Measurements from ENCODE around the gene OR2W3. TPM values are rescaled to one million over a fixed set of nuclear protein-coding genes. Genes with fewer than 3 reads are reported as not detected.

Gene OR2W3
- total RNA-seq = not detected in 2 replicates

DNA sequence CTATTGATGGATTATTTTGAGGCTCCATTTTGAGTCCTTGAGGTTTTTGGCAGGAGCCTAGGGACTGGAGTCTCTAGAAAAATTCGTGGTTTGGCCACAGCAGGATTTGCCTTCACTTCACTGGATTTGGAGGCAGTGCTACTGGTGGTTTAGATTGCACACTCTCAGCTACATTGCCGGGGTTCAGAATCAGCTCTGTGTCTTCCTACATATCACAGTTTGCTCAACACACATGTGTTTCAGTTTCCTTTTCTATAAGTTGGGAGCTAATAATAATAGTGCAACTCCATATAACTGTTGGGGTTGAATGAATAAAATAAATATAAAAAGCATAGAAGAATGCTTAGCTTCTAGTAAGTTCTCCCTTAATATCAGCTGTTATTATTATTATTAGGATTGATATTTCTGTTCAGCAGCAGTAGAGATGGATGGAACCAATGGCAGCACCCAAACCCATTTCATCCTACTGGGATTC lies at the start of gene OR2W3:
TSS of gene OR2W3 (plus strand) at position 425 of the 475 bp plus-strand sequence. CDS start at position 425, 0 bp downstream.

DNA sequence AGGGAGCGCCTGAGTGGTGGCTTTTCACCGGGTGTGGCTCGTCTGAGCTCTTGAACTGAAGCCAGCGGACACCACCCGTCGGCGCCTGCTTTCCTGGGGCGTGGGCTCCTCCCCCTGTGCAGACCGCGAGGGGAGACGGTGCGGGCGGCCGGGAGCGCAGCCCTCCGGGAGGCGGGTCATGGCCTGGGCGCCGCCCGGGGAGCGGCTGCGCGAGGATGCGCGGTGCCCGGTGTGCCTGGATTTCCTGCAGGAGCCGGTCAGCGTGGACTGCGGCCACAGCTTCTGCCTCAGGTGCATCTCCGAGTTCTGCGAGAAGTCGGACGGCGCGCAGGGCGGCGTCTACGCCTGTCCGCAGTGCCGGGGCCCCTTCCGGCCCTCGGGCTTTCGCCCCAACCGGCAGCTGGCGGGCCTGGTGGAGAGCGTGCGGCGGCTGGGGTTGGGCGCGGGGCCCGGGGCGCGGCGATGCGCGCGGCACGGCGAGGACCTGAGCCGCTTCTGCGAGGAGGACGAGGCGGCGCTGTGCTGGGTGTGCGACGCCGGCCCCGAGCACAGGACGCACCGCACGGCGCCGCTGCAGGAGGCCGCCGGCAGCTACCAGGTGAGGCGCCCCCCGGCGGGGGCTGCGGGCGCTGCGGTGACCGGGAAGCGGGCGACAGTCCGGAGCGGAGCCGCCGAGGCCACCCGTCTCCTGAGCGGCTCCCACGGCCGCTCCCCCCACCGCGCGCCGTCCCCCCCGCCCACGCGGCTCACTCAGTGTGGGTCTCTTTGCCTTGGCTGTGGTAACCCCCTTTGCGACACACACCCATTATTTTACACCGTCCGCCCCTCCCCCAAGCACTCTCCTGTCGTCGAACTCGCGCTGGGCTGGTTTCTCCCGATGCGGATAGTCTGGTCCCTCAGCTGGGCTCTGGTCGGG lies 38.1 kb upstream of the OR2W3 start, which contains the start of gene TRIM58:
TSS of gene TRIM58 (plus strand) at position 119 of the 916 bp plus-strand sequence. CDS start at position 179, 60 bp downstream.

DNA sequence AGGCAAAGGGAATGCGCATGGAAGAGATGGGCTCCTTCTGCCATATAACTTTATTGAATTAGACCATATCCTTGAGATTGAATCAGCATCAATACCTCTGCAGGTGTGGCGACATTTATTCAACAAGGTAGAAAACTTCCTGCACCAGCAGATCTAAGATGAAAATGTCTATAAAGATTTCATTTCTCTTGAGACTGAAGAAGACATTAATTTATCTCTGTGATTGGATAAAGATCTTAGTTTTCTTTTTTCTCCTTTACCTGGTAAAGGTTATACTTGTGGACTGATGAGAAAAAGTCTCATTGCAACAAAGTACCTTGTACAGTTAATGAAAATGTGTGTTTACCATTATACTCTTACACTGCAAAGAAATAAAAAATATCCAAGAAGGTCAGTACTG lies 24.6 kb downstream of the OR2W3 start, which contains the start of gene OR2T8:
TSS of gene OR2T8 (plus strand) at position 301 of the 400 bp plus-strand sequence. CDS start 766 bp downstream, outside the sequence.

GRCh38 chr1:247924868-247925267 lies 29.5 kb downstream of the OR2W3 start, which contains the start of gene OR2AJ1:
TSS of gene OR2AJ1 (plus strand) at chr1:247924889. CDS start at chr1:247933769, 8,880 bp downstream.

Other genes starting within 250 kb of the OR2W3 start
- not detected in 2 replicates for gene OR13G1, start 215.8 kb upstream of the OR2W3 start, total RNA-seq
- not detected in 2 replicates for gene OR6F1, start 178.9 kb upstream of the OR2W3 start, total RNA-seq
- gene OR14K1, start 157.0 kb upstream of the OR2W3 start, total RNA-seq = not detected in 2 replicates
- gene OR14A2, start 147.4 kb upstream of the OR2W3 start, total RNA-seq = not detected in 2 replicates
- gene OR1C1, start 135.0 kb upstream of the OR2W3 start, total RNA-seq = not detected in 2 replicates
- gene OR14A16, start 71.5 kb upstream of the OR2W3 start, total RNA-seq = not detected in 2 replicates
- gene OR11L1, start 53.7 kb upstream of the OR2W3 start, total RNA-seq = not detected in 2 replicates
- under 0.01 TPM in 1 of 2 replicates, not detected in the other for gene TRIM58, start 38.4 kb upstream of the OR2W3 start, total RNA-seq
- gene OR2T8, start 24.7 kb downstream of the OR2W3 start, total RNA-seq = not detected in 2 replicates
- not detected in 2 replicates for gene OR2AJ1, start 29.3 kb downstream of the OR2W3 start, total RNA-seq
- not detected in 2 replicates for gene OR2L8, start 53.3 kb downstream of the OR2W3 start, total RNA-seq
- not detected in 2 replicates for gene OR2AK2, start 69.6 kb downstream of the OR2W3 start, total RNA-seq
- gene OR2L5, start 118.1 kb downstream of the OR2W3 start, total RNA-seq = not detected in 2 replicates
- not detected in 2 replicates for gene OR2L2, start 134.5 kb downstream of the OR2W3 start, total RNA-seq
- not detected in 2 replicates for gene OR2L3, start 151.2 kb downstream of the OR2W3 start, total RNA-seq
- gene OR2L13, start 199.6 kb downstream of the OR2W3 start, total RNA-seq = not detected in 2 replicates
- gene OR2M5, start 249.6 kb downstream of the OR2W3 start, total RNA-seq = not detected in 2 replicates